HG02571 (cell line): ENCODE measurements around the gene SETX.
"Not testable (repeated sequence)": the region's sequence is repeated elsewhere in the genome, so short reads cannot be mapped to it uniquely, and the experiment has no call there.

Experiments
- ATAC-seq: cut with Tn5 transposase; IDR thresholded peaks from one replicate; pipeline ENCODE4 v1.9.1; 2021; ENCODE audit warnings: mild to moderate bottlenecking, moderate library complexity; ENCODE audit not compliant: unreplicated experiment

SETX gene, protein sequence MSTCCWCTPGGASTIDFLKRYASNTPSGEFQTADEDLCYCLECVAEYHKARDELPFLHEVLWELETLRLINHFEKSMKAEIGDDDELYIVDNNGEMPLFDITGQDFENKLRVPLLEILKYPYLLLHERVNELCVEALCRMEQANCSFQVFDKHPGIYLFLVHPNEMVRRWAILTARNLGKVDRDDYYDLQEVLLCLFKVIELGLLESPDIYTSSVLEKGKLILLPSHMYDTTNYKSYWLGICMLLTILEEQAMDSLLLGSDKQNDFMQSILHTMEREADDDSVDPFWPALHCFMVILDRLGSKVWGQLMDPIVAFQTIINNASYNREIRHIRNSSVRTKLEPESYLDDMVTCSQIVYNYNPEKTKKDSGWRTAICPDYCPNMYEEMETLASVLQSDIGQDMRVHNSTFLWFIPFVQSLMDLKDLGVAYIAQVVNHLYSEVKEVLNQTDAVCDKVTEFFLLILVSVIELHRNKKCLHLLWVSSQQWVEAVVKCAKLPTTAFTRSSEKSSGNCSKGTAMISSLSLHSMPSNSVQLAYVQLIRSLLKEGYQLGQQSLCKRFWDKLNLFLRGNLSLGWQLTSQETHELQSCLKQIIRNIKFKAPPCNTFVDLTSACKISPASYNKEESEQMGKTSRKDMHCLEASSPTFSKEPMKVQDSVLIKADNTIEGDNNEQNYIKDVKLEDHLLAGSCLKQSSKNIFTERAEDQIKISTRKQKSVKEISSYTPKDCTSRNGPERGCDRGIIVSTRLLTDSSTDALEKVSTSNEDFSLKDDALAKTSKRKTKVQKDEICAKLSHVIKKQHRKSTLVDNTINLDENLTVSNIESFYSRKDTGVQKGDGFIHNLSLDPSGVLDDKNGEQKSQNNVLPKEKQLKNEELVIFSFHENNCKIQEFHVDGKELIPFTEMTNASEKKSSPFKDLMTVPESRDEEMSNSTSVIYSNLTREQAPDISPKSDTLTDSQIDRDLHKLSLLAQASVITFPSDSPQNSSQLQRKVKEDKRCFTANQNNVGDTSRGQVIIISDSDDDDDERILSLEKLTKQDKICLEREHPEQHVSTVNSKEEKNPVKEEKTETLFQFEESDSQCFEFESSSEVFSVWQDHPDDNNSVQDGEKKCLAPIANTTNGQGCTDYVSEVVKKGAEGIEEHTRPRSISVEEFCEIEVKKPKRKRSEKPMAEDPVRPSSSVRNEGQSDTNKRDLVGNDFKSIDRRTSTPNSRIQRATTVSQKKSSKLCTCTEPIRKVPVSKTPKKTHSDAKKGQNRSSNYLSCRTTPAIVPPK (N-terminal part only)

GRCh38 chr9:132354637-132355355 lies at the start of gene SETX:
Gene SETX (minus strand): TSS chr9:132354986. CDS start chr9:132349428, 5,558 bp downstream.
- ATAC-seq, result peak; percentile 83

DNA sequence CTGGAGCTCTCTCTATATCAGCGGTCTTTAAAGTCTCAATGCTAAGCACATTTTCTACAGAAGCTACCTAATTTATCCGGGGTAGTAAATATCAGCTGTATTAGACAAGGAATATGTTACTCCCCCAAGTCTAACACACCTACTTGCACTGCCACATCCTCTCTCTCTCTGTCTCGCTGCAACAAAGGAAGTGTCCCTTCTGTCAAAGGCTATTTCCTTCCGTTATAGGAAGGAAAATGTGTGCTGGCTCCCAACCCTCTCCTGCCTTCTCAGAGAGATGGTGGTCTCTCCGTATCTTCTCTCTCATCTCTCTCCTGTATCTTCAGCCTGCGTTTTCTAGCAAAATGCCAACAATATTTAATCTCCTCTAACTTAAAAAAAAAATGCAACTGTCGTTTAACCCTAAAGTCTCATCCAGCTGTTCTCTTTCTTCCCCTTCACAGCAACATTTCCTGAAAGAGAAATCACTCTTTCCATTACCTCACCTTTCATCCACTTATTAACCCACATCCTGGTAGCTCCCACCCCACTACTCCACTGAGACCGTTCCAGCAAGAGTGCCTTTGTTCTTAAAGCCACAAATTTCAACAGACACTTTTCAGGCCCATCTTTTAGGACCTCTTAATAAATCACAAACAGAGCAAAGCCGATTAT lies 49.6 kb upstream of the SETX start:
- ATAC-seq, result no peak

DNA sequence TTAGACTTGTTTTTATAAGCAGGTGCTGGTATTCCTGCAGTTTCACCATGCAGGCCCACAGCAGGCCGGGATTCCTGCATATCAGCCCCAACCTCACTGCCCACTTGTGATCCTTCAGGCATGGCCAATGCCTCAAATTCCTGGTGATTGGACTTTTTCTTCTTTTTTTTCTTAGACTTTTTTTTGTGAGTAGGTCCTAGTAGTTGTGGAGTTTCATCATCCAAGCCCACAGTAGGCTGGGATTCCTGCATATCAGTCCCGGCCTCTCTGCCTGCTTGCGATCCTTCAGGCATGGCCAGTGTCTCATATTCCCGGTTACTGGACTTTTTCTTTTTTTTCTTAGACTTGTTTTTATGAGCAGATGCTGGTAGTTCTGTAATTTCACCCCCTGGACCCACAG lies 47.0 kb upstream of the SETX start:
- no peak for ATAC-seq

DNA sequence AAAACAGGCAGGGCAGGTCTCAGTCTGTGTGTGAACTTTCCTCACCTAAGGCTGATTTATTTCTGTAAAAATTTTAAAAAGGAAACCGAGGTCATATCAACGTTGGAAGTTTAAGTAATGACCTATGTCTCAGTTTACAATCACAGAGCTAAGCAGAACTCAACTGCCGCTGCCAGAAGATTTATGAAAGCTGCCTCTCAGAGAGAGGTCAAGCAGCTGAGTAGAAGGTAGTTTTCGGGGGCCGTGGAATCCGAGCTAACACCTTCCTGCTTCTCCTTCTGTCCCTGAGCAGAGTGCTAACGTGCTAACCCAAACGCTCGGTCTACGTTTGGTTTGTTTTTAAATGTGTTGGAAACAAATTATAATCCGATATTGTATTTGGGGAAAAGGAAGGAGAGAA lies 40.8 kb upstream of the SETX start:
- ATAC-seq, result no peak

- ATAC-seq, result no peak
Observed at GRCh38 chr9:132391449-132391848, 36.7 kb upstream of the SETX start.

DNA sequence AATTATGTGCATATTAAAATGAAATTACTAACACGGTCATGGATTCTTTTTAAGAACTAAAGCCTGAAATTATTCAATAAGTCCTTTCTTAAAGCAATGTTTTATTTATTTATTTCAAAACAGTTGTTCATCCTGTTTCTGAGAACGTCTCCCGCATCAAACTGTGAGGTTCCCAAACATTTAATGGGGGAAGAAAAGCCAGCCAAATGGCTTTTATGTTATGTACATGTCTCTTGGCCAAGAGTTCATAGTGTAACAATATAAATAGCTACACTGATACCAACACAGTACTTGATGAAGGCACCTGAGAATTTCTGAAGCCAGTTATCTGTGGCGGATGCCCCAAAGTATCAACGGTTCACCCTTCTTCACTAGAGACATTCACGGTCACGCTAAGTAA lies 36.2 kb upstream of the SETX start:
- ATAC-seq, result no peak

GRCh38 chr9:132387133-132387532 lies 32.3 kb upstream of the SETX start:
- ATAC-seq, result no peak

- no peak for ATAC-seq
Observed at GRCh38 chr9:132384376-132384775, 29.6 kb upstream of the SETX start.

GRCh38 chr9:132383462-132383883 lies 28.7 kb upstream of the SETX start:
- no peak for ATAC-seq

GRCh38 chr9:132381966-132382541 lies 27.3 kb upstream of the SETX start:
- ATAC-seq, result peak; percentile 63

DNA sequence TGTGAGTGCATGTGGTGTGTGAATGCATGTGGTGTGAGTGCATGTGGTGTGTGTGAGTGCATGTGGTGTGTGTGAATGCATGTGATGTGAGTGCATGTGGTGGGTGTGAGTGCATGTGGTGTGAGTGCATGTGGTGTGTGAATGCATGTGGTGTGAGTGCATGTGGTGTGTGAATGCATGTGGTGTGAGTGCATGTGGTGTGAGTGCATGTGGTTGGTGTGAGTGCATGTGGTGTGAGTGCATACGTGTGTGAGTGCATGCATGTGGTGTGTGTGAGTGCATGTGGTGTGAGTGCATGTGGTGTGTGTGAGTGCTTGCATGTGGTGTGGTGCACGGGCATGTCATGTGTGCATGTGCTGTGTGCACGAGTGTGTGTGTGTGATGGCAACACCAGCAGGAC lies 23.6 kb upstream of the SETX start:
- not testable (repeated sequence) for ATAC-seq

- ATAC-seq, result not testable (repeated sequence)
Observed at GRCh38 chr9:132377769-132378168, 23.0 kb upstream of the SETX start.

- no peak for ATAC-seq
Observed at GRCh38 chr9:132372177-132373095, 17.6 kb upstream of the SETX start.

DNA sequence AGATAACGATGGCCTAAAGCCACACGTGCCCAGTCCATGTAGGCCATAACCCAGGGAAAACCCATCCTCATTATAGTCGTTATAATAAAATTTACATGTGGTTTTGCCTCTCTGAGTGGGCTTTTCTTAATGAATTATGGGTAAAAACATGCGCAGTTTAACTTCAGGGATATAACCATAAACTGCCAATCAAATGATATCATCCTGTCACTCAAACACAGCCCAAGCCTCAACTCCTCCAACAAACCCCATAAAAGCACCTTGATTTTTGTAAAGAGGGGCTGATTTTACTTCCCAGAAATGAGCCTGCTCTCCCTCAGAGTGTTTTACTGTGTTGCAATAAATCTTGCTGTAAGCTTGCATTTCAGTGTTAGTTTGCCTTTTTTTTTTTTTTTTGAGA lies 15.8 kb upstream of the SETX start:
- ATAC-seq, result no peak

DNA sequence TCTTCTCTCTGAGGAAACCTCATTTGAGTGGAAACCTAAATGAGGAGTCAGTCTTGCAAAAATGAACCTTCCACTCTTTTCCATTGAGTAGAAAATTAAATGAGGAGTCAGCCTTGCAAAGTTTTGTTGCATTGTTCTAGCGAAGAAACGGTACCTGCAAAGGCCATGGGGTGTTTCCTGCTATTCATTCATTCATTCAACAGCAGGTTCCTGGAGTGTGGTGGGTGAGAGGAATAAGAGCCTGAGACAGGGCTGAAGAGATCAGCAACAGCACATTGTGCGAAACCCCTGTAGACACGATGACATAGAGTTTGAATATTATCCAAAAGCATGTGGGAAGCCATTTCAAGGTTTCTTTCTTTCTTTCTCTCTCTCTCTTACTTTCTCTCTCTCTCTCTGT lies 14.6 kb upstream of the SETX start:
- no peak for ATAC-seq

- no peak for ATAC-seq
Observed at GRCh38 chr9:132367613-132368313, 13.0 kb upstream of the SETX start.

DNA sequence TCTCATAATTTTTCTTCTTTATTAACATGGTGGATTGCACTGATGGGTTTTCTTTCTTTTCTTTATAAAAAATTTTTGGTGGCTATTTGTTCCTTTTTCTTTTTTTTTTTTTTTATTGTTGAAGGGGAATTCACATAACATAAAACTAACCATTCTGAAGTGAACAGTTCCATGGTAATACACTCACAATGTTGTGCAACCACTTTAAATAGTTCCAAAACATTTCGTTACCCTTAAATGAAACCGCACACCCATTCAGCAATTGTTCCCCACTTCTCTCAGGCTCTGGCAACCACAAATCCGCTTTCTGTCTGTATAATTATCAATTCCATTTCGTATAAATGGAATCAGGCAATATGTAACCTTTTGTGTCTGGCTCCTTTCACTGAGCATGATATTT lies 11.7 kb upstream of the SETX start:
- ATAC-seq, result no peak

DNA sequence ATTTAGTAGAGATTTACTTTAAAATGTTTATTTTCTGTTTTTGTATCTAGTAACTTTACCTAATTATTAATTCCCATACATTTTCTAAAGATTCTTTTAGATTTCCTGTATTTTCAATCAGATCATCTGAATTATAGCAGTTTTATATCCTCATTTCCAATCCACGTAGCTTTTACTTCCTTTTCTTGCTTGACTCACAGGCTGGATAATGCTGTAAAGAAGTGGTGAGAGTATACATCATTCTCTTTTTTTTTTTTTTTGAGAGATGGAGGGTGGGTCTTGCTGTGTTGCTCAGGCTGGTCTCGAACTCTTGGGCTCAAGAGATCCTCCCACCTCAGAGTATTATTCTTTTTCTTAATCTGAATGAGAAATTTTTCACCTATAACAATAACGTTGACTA lies 11.2 kb upstream of the SETX start:
- ATAC-seq, result no peak
